Stimulated activated effector memory CD8-positive, alpha-beta T cell treated with anti-CD3 and anti-CD28 coated beads, Interleukin-12 subunit alpha, Interleukin-12 subunit beta, amount 100 ng/mL, for 72 hours (primary cell): ENCODE results near the gene KIF20B.
A peak's percentile ranks its signal among the peaks of the same experiment; 100 is the strongest.

Source experiments
- ATAC-seq: fragments of 150-1000 bp; cut with Tn5 transposase; 2 replicates; pipeline ENCODE4 v1.10.0; 2021
- DNase-seq, 2 donors: peaks; one replicate each; pipeline ENCODE4 v3.0.0; 2021 to 2022; ENCODE audit warnings: low spot score in 2 of 2
- H3K27ac Mint-ChIP-seq: one replicate; pipeline ENCODE4 v1.8.0; 2022; ENCODE audit warnings: mild to moderate bottlenecking, mixed read lengths
- H3K36me3 Mint-ChIP-seq: one replicate; pipeline ENCODE4 v1.8.0; 2022; ENCODE audit warnings: mild to moderate bottlenecking, mixed read lengths
- H3K4me1 Mint-ChIP-seq: one replicate; pipeline ENCODE4 v1.8.0; 2022; ENCODE audit warnings: mixed read lengths
- H3K4me3 Mint-ChIP-seq: one replicate; pipeline ENCODE4 v1.8.0; 2022; ENCODE audit warnings: mild to moderate bottlenecking, mixed read lengths
- H3K9me3 Mint-ChIP-seq: one replicate; pipeline ENCODE4 v1.8.0; 2022; ENCODE audit warnings: mixed read lengths

KIF20B gene

DNA sequence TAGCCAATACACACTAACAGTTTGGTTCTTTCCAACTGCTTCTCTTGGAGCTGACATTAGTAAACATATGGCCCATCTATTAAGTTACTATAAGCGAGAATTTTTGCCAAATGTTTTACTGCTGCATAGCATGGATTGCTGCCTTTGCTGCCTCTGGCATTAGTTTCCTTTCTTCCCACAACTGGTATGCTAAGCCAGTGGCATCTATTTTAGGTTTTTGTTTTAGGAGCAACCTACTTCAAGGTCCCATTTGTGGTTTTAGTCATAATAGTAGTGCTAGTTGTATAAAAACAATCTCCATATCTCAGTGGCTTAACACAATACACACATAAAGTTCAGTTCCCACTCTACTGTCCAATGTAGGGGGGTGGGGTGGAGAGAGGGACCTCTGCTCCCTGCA lies 30.5 kb upstream of the KIF20B start:
- H3K9me3 Mint-ChIP-seq: no peaks in the 10 kb centered on the region
- H3K27ac Mint-ChIP-seq: no peak overlapping the region
- H3K36me3 Mint-ChIP-seq: no peaks in the 10 kb centered on the region
- ATAC-seq (no peak), DNase-seq (no peak)
- no peak overlapping the region for H3K4me3 Mint-ChIP-seq
- no peaks in the 10 kb centered on the region for H3K4me1 Mint-ChIP-seq

DNA sequence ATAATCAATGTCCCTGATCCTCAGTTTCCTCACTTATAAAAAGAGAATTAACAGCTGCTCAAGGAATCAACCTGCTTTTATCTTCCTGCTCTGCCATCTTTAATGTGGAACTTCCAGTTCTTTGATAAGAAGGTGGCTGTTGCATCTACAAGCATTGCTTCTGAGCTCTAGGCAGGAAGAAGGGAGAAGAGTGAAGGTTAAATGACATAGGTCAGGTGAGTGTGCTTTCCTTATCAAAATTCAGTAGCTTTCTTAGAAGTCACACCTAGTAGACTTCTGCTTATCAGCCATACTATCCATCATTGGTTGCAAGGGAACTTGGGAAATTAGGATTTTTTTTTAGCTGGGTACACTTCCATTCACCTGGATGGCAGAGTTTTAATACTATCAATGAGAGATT lies 24.0 kb upstream of the KIF20B start:
- no peak overlapping the region for H3K4me3 Mint-ChIP-seq
- no peak for DNase-seq
- H3K4me1 Mint-ChIP-seq: no peaks in the 10 kb centered on the region
- no peaks in the 10 kb centered on the region for H3K9me3 Mint-ChIP-seq
- H3K36me3 Mint-ChIP-seq: no peaks in the 10 kb centered on the region
- H3K27ac Mint-ChIP-seq: no peak overlapping the region
- no peak for ATAC-seq

DNA sequence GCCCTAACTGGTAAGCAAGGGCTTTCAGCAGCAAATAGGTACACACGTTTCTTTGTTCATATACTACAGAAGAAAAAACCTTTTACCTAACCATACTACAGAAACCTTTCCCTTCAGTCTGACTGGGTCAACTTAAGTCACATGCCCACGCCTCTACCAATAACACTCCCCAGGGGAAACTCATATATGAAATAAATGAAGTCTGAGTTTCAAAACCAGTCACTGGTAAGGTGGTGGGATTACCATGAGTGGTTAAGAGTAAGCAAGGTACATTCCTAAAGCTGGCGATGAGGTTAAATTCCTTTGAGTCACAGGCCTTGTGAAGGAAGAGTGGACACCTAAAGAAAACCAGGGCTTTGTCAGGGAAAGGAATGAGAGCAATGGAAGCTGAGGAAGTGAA lies 21.4 kb upstream of the KIF20B start:
- H3K27ac Mint-ChIP-seq: no peak overlapping the region
- no peak overlapping the region for H3K4me3 Mint-ChIP-seq
- H3K9me3 Mint-ChIP-seq: no peaks in the 10 kb centered on the region
- DNase-seq (no peak), ATAC-seq (peak; percentile 67)
- no peaks in the 10 kb centered on the region for H3K36me3 Mint-ChIP-seq
- H3K4me1 Mint-ChIP-seq: no peaks in the 10 kb centered on the region

DNA sequence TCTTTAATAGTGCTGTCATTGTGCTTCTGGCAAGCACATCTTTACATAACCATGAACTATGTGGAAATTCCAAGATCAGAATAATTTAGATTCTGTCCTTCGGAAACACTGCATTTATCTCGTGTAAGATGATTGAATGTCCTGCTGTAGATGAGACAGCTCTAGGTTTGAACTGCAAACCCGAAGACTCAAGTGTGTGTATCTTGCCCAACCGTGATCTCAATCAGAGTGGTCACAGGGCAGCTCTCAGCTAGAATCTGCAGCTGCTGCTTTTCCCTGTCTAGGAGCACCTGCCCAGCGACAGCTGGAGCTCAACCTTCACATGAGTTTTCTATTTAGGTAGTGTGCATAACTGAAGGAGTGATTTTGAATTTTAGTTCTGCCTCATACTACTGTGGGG lies 17.5 kb upstream of the KIF20B start:
- H3K4me1 Mint-ChIP-seq: peaks cover 7% of the 10 kb centered on the region
- no peak for DNase-seq
- H3K36me3 Mint-ChIP-seq: no peaks in the 10 kb centered on the region
- H3K9me3 Mint-ChIP-seq: no peaks in the 10 kb centered on the region
- no peak overlapping the region for H3K4me3 Mint-ChIP-seq
- no peak for ATAC-seq
- H3K27ac Mint-ChIP-seq: no peak overlapping the region

DNA sequence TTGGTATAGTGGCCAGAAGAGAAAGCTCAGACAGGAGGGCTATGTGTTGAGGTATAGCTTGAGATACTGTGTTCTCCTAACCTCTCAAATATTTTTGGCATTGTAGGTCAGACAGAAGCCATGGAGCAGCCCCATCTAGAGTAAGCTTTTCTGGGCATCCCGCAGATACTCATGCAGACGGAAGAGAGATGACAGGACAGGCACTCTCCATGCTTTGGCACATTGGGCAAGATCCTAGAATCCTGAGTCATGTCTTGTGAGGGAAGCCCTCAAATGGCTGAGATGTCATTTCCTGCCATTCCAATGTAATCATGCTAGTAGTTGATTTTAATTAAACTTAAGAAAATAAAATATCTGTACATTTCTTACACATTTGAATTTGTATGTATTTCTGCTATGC lies 16.8 kb upstream of the KIF20B start:
- H3K4me3 Mint-ChIP-seq: no peak overlapping the region
- no peaks in the 10 kb centered on the region for H3K36me3 Mint-ChIP-seq
- DNase-seq: no peak
- ATAC-seq: no peak
- peaks cover 7% of the 10 kb centered on the region for H3K4me1 Mint-ChIP-seq
- H3K9me3 Mint-ChIP-seq: no peaks in the 10 kb centered on the region
- no peak overlapping the region for H3K27ac Mint-ChIP-seq

DNA sequence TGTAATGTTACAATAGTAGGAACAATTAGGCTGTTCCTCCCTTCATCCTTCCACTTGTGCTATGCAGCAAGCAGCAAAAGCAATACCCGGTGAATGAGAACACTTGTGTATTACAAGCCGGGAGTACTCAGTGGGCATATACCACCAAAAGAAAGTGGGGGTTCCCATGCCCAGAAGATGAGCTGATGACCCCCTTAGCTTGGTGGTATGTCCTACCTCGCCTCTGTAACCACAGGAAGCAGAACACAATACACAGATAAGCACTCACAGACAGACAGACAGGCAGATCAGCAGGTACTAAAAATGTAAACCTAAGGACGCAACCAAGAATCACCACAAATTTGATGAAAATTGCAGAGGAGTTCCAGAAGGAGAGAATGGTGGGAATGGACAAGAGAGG lies 15.5 kb upstream of the KIF20B start:
- peaks cover 7% of the 10 kb centered on the region for H3K4me1 Mint-ChIP-seq
- ATAC-seq (no peak), DNase-seq (no peak)
- H3K4me3 Mint-ChIP-seq: no peak overlapping the region
- H3K9me3 Mint-ChIP-seq: no peaks in the 10 kb centered on the region
- H3K36me3 Mint-ChIP-seq: no peaks in the 10 kb centered on the region
- no peak overlapping the region for H3K27ac Mint-ChIP-seq

DNA sequence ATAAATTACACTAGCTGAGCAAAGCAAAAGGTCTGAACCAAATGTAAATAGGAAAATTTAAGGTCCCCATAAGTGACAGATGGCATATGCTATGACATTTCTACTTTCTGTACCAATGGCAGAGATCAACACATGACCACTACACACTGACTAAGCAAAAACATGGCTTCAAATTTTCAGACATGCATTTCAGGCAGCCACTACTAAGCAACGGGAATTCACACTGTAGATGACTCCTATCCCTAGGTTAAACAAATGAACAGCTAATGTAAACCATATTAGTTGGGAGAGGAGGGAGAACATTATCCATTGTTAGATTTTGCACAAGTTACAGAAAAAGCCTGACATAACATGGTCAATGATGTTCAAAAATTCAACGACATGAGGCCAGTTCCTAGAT lies 11.4 kb upstream of the KIF20B start:
- Mint-ChIP-seq H3K4me1 (peaks cover 7% of the 10 kb centered on the region), H3K36me3 (no peaks in the 10 kb centered on the region), H3K4me3 (no peak overlapping the region), H3K9me3 (no peaks in the 10 kb centered on the region), H3K27ac (no peak overlapping the region)
- no peak for DNase-seq
- ATAC-seq: no peak

DNA sequence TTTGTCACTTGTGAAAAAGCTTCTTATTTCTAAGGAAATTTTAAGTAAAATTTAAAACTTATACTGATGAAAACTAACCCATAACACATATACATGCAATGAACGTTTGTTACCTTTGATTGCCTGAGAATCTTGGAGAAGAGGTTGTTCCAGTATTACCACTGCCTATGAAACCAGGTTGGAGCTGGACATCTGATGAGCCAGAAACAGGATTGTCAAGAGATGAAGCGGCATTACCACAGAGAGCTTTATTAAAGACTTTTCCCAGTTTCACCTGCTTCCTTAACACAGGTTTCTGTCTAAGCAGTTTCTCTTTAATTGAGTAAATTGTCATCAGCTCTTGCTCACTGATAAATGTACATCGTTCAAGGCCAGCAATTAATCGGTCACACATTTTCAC lies 9.0 kb upstream of the KIF20B start:
- no peak for DNase-seq
- no peak for ATAC-seq
- H3K9me3 Mint-ChIP-seq: no peaks in the 10 kb centered on the region
- H3K4me3 Mint-ChIP-seq: no peak overlapping the region
- H3K36me3 Mint-ChIP-seq: no peaks in the 10 kb centered on the region
- H3K27ac Mint-ChIP-seq: no peak overlapping the region
- H3K4me1 Mint-ChIP-seq: no peaks in the 10 kb centered on the region

DNA sequence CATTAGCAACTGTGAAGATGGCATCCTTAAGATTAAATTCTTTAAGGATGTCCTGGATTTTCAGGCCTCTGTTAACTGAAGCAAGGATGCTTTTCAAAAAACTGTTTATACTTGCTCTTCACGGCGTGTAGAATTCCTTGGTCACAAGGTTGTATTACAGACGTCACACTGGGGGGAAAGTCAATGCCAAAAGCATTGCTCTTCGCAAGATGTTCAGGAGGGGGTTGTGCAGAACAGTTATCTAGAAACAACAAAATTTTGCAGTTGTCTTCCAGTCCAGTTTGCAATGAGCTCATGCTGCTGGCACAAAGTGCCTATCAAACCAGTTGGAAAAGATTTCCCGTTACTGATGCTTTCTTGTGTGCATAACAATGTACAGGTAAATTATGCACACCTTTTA lies 8.2 kb upstream of the KIF20B start:
- Mint-ChIP-seq H3K9me3 (no peaks in the 10 kb centered on the region), H3K27ac (no peak overlapping the region), H3K4me3 (no peak overlapping the region), H3K36me3 (no peaks in the 10 kb centered on the region), H3K4me1 (no peaks in the 10 kb centered on the region)
- ATAC-seq (no peak), DNase-seq (no peak)

DNA sequence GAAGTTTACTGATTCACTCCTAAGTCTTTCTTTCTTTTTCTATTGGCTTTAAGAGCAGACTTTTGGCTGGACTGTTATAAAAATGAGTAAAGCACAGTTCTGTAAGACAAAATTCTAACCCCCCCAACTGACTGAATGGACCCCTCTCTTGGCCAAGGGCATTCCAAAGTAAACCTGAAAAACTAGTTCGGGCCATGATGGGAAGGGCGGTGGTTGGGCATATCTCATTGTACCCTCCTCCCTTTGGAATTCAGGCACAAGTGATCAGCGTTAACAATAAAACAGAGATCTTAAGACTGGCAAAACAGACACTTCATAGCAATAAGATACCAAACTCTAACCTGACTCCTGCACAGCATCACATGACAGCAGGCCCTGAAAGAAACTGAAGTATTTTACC lies 6.1 kb upstream of the KIF20B start:
- Mint-ChIP-seq H3K36me3 (no peaks in the 10 kb centered on the region), H3K27ac (no peak overlapping the region), H3K9me3 (no peaks in the 10 kb centered on the region), H3K4me3 (no peak overlapping the region), H3K4me1 (peaks cover 4% of the 10 kb centered on the region)
- ATAC-seq: no peak
- no peak for DNase-seq

DNA sequence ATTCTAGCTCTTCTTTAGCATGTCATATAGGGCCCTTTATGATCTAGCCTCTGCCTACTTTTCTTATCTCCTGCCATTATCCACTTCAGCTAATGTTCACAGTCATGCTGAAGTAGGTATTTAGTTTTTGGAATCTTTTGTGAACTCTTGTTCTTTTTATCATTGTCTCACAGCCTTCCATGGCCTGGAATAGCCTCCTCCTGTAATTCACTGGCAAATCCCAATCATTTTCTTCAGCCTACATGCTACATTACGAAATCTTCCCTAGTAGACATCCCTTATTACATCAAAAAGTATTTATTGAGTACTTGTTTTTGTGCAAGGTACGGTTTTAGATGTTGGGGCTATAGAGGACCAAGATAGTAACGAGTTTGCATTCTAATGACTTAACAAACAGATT lies 3.4 kb upstream of the KIF20B start:
- H3K9me3 Mint-ChIP-seq: no peaks in the 10 kb centered on the region
- DNase-seq (no peak), ATAC-seq (no peak)
- H3K4me1 Mint-ChIP-seq: peaks cover 26% of the 10 kb centered on the region
- no peak overlapping the region for H3K27ac Mint-ChIP-seq
- H3K36me3 Mint-ChIP-seq: peaks cover 14% of the 10 kb centered on the region
- H3K4me3 Mint-ChIP-seq: no peak overlapping the region

DNA sequence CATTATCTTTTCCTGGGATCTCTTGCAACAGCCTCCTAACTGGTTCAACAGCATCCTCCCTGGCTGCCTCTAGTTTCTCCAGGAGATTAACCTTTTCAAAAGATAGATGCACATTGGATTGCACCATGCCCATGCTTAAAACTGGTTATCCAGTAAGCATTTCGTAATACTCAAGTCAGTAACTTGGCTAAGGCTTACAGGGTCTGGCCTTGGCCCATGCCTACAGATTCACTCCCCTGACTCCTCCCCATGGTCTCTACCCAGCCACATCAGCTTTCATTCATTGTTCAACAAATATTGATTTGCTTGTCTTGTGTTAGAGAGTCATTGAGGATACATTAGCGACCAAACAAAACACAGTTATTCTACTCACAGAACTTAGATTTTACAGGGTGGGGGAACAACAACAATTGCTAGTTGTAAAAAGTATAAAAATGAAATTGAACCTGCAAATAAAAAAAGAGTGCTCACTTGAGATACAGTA lies 1.8 kb upstream of the KIF20B start:
- Mint-ChIP-seq H3K27ac (no peak overlapping the region), H3K9me3 (no peaks in the 10 kb centered on the region), H3K4me3 (peak overlapping the region; percentile 88), H3K4me1 (peaks cover 30% of the 10 kb centered on the region), H3K36me3 (peaks cover 14% of the 10 kb centered on the region)
- ATAC-seq (no peak), DNase-seq (no peak)

DNA sequence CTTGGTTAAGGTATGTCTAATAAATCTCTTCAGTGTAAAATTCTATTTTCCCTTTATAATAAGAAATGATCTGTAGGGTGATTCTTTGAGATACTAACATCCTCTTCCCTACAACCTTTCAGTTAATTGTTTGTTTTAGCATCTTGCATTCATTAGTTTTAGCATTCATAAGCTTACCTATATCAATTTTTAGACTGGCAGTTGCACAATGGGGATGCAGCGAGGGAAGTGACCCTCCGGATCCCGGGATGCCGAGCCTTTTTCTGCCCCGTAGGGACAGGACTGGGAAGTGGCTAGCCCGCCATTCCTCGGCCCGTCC lies 508 bp upstream of the KIF20B start:
- peak overlapping the region; percentile 94 for H3K27ac Mint-ChIP-seq
- peaks cover 30% of the 10 kb centered on the region for H3K4me1 Mint-ChIP-seq
- H3K9me3 Mint-ChIP-seq: no peaks in the 10 kb centered on the region
- peaks cover 17% of the 10 kb centered on the region for H3K36me3 Mint-ChIP-seq
- DNase-seq: no peak
- ATAC-seq: no peak
- peak overlapping the region; percentile 88 for H3K4me3 Mint-ChIP-seq

DNA sequence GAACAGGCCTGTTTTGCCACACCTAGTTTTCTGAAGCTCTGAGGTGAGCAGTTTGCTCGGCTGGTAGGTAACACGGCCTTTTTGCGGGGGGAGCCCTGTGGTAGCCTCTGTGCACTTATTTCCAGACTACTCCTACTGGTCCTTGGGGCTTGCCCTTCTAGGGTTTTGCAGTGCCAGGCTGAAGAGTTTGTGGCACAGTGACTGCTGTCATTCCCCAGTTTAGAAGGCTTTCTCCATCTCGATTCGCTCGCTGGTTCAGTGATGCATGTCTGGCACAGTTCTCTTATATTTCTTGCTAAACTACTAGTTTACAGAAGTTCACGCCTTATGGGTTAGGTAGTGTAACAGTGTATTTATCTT lies 711 bp downstream of the KIF20B start:
- ATAC-seq: no peak
- DNase-seq: peak; percentile 5 to 56
- peaks cover 40% of the 10 kb centered on the region for H3K4me1 Mint-ChIP-seq

DNA sequence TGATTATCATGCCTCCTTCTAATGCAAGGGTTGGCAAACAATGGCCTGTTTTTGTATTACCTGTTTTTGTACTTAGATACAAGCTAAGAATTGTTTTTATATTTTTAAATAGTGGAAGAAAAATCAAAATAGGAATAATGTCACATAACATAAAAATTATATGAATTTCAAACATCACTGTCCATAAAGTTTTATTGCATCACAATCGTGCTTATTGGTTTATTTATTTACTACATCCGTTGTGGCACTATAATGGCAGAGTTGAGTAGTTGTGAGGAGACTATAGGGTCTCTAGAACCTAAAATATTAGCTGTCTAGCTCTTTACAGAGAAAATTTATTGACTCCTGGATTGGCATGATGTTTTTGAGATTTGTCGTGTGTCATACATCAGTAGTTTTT lies 4.1 kb downstream of the KIF20B start:
- Mint-ChIP-seq H3K4me3 (no peak overlapping the region), H3K4me1 (peaks cover 40% of the 10 kb centered on the region), H3K27ac (no peak overlapping the region), H3K36me3 (peaks cover 56% of the 10 kb centered on the region), H3K9me3 (no peaks in the 10 kb centered on the region)
- DNase-seq (no peak), ATAC-seq (no peak)

More for the DNA sequence above, 711 bp downstream of the KIF20B start:
- peaks cover 27% of the 10 kb centered on the region for H3K36me3 Mint-ChIP-seq
- peak overlapping the region; percentile 88 for H3K4me3 Mint-ChIP-seq
- H3K9me3 Mint-ChIP-seq: no peaks in the 10 kb centered on the region
- H3K27ac Mint-ChIP-seq: peak overlapping the region; percentile 94

DNA sequence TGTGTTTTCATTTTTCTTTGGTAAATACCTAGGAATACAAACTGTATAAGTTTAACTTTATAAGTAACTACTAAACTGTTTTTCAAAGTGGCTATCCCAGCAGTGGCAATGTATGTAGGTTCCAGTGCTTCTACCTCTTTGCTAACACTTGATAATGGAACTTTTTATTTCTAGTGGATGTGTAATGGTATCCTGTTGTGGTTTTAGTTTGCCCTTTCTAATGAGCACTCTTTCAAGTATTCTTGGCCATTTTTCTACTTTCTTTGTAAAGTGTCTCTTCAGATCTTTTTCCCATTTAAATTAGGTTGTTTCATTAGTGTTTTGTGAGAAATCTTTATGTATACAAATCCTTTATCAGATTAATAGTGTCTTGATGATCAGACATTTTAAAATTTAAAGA lies 4.6 kb downstream of the KIF20B start:
- Mint-ChIP-seq H3K9me3 (no peaks in the 10 kb centered on the region), H3K4me1 (peaks cover 36% of the 10 kb centered on the region), H3K27ac (no peak overlapping the region), H3K4me3 (no peak overlapping the region), H3K36me3 (peaks cover 60% of the 10 kb centered on the region)
- DNase-seq: no peak
- no peak for ATAC-seq

DNA sequence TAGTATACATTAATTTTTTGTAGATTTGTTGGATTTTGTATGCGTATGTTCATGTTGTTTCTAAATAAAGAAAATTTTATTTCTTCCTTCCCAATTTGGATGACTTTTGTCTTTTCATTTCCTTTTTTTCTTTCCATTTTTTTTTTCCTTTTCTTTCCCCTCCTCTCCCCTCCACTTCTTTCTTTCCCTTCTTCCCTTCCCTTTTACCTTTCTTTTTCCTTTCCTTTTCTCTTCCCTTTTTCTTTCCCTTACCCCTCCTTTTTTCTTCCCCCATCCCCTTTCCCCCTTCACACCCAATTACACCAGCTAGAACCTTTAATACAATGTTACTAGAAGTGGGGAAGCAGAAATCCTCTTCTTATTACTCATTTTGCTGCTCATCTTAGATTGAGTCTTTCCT lies 6.0 kb downstream of the KIF20B start:
- H3K4me1 Mint-ChIP-seq: peaks cover 24% of the 10 kb centered on the region
- H3K36me3 Mint-ChIP-seq: peaks cover 62% of the 10 kb centered on the region
- no peak for DNase-seq

More for the DNA sequence above, 6.0 kb downstream of the KIF20B start:
- H3K27ac Mint-ChIP-seq: peak overlapping the region; percentile 74
- no peak for ATAC-seq
- H3K4me3 Mint-ChIP-seq: no peak overlapping the region
- H3K9me3 Mint-ChIP-seq: no peaks in the 10 kb centered on the region
